ENCODE measurements around the gene AAGAB.

The AAGAB gene

DNA sequence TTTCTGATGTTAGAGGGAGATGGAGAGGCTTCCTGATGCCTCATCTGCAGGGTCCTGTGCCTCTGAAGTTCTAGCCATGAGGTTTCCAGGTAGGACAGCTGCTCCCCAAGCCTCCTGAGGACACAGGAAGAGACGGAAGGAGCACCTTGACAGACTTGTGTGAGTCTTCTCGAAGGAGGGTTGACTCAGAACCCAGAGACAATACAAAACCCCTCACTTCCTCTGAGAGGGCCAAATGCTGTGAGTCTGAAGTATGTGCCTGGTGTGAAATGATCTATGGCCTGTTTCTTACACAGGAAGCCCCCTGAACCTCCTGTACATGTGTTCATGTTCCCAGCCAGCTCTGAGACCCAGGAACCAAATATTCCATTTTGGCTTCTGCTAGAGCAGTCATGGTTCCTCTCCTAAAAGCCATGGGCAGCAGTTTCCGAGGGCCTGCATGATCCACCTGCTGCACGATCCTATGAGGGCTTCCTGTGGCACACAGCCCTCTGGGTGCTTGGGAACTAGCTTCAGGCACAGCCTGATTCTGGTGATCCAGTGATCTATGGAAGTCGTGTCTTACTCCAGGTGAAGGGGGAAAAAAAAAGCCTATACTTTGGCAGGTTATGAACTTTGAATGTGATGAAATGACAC is 62.2 kb downstream of the AAGAB start:
- ATAC-seq: no peak
- H3K4me3 Mint-ChIP-seq: no peak overlapping the region
- no peaks in the 10 kb centered on the region for H3K27me3 Mint-ChIP-seq
- no peak overlapping the region for H3K27ac Mint-ChIP-seq
- H3K36me3 Mint-ChIP-seq (ENCODE audit: low read depth): peaks cover 28% of the 10 kb centered on the region
- no peaks in the 10 kb centered on the region for H3K4me1 Mint-ChIP-seq
- no peaks in the 10 kb centered on the region for H3K9me3 Mint-ChIP-seq
- no peak for DNase-seq

GRCh38 chr15:67190813-67191212 is 63.6 kb downstream of the AAGAB start:
- H3K9me3 Mint-ChIP-seq: no peaks in the 10 kb centered on the region
- H3K27me3 Mint-ChIP-seq: no peaks in the 10 kb centered on the region
- H3K4me3 Mint-ChIP-seq: no peak overlapping the region
- peaks cover 18% of the 10 kb centered on the region for H3K36me3 Mint-ChIP-seq (ENCODE audit: low read depth)
- H3K4me1 Mint-ChIP-seq: peaks cover 10% of the 10 kb centered on the region
- no peak overlapping the region for H3K27ac Mint-ChIP-seq
- no peak for DNase-seq
- no peak for ATAC-seq

GRCh38 chr15:67190326-67190725 is 64.1 kb downstream of the AAGAB start:
- Mint-ChIP-seq H3K27me3 (no peaks in the 10 kb centered on the region), H3K4me1 (peaks cover 15% of the 10 kb centered on the region), H3K4me3 (no peak overlapping the region), H3K36me3 (ENCODE audit: low read depth) (peaks cover 16% of the 10 kb centered on the region), H3K27ac (no peak overlapping the region), H3K9me3 (no peaks in the 10 kb centered on the region)
- no peak for DNase-seq
- no peak for ATAC-seq

DNA sequence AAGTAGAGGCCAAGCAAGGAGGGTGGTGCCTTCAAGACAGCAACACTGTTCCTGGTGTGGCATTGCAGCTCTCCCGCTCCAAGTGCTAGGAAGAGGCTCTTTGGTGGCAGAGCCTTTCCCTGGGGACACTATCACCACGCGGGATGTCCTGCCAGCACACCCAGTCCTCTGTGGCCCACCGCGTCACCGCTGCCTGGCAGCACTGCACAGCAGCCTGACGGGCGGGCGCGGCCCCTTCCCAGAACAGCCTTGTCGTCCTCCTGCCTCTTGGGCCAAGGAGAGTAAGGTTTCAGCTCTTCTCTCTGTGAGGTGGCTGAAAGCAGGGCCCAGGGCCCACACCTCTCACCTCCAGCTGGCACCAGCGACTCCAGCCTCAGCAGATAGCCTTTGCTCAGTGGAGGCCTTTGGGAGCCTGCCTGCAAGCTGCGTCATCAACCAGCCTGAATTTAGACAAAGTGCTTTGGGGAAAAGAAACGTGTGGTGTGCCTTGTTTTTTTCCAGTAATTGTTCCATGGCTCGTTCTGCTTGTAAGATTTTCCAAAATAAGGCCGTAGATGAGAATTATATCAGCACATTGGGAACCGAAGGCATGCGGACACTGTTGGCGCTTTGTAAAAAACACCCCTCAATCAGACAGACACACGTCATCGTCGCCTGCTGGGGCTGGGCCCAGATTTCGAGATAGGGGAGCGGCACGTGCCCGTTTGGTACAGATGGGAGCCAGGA is 65.0 kb downstream of the AAGAB start:
- Mint-ChIP-seq H3K4me3 (no peak overlapping the region), H3K36me3 (ENCODE audit: low read depth) (peaks cover 12% of the 10 kb centered on the region), H3K9me3 (no peaks in the 10 kb centered on the region), H3K4me1 (peaks cover 18% of the 10 kb centered on the region), H3K27ac (no peak overlapping the region), H3K27me3 (no peaks in the 10 kb centered on the region)
- no peak for ATAC-seq
- no peak for DNase-seq

GRCh38 chr15:67188551-67189218 is 65.8 kb downstream of the AAGAB start:
- Mint-ChIP-seq H3K4me1 (peaks cover 18% of the 10 kb centered on the region), H3K27me3 (no peaks in the 10 kb centered on the region), H3K27ac (no peak overlapping the region), H3K4me3 (no peak overlapping the region), H3K36me3 (ENCODE audit: low read depth) (peaks cover 9% of the 10 kb centered on the region), H3K9me3 (no peaks in the 10 kb centered on the region)
- no peak for DNase-seq
- ATAC-seq: no peak

GRCh38 chr15:67187351-67187854 is 67.1 kb downstream of the AAGAB start:
- no peak overlapping the region for H3K27ac Mint-ChIP-seq
- DNase-seq (no peak), ATAC-seq (no peak)
- peaks cover 8% of the 10 kb centered on the region for H3K36me3 Mint-ChIP-seq (ENCODE audit: low read depth)
- peaks cover 18% of the 10 kb centered on the region for H3K4me1 Mint-ChIP-seq
- no peak overlapping the region for H3K4me3 Mint-ChIP-seq
- no peaks in the 10 kb centered on the region for H3K9me3 Mint-ChIP-seq
- no peaks in the 10 kb centered on the region for H3K27me3 Mint-ChIP-seq

DNA sequence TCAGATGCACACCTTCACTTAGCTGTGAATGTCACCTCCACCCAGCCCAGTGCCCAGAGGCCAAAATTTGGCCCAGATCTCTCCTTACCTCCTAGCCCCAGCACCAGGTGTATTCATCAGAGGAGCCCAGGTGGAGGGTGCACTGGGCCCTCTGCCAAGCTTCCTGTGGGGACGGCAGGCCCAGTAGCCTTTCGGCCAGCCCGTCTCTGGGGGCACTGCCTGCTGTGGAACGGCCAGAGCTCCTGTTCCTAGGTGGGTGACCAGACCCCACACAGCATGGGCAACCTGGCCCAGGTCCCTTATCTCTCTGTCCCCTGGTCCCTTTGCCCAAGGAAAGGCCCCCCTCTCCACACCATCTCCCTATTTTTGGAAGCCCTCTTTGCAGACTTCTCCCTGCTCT is 67.8 kb downstream of the AAGAB start:
- H3K9me3 Mint-ChIP-seq: no peaks in the 10 kb centered on the region
- ATAC-seq (no peak), DNase-seq (no peak)
- no peak overlapping the region for H3K4me3 Mint-ChIP-seq
- H3K27ac Mint-ChIP-seq: no peak overlapping the region
- no peaks in the 10 kb centered on the region for H3K27me3 Mint-ChIP-seq
- H3K36me3 Mint-ChIP-seq (ENCODE audit: low read depth): peaks cover 8% of the 10 kb centered on the region
- H3K4me1 Mint-ChIP-seq: peaks cover 18% of the 10 kb centered on the region

GRCh38 chr15:67186226-67186649 is 68.2 kb downstream of the AAGAB start:
- no peak overlapping the region for H3K4me3 Mint-ChIP-seq
- H3K36me3 Mint-ChIP-seq (ENCODE audit: low read depth): peaks cover 8% of the 10 kb centered on the region
- no peaks in the 10 kb centered on the region for H3K27me3 Mint-ChIP-seq
- peak overlapping the region; percentile 42 for H3K27ac Mint-ChIP-seq
- DNase-seq (no peak), ATAC-seq (no peak)
- no peaks in the 10 kb centered on the region for H3K9me3 Mint-ChIP-seq
- H3K4me1 Mint-ChIP-seq: peaks cover 18% of the 10 kb centered on the region

GRCh38 chr15:67185621-67186225 is 68.7 kb downstream of the AAGAB start:
- Mint-ChIP-seq H3K9me3 (no peaks in the 10 kb centered on the region), H3K27me3 (no peaks in the 10 kb centered on the region), H3K27ac (peak overlapping the region; percentile 52), H3K4me3 (no peak overlapping the region), H3K4me1 (peaks cover 18% of the 10 kb centered on the region), H3K36me3 (ENCODE audit: low read depth) (peaks cover 5% of the 10 kb centered on the region)
- ATAC-seq (peak; percentile 67), DNase-seq (peak; percentile 30)

GRCh38 chr15:67185051-67185450 is 69.4 kb downstream of the AAGAB start:
- Mint-ChIP-seq H3K4me3 (no peak overlapping the region), H3K4me1 (peaks cover 18% of the 10 kb centered on the region), H3K9me3 (no peaks in the 10 kb centered on the region), H3K27me3 (no peaks in the 10 kb centered on the region), H3K36me3 (ENCODE audit: low read depth) (peaks cover 5% of the 10 kb centered on the region), H3K27ac (peak overlapping the region; percentile 52)
- DNase-seq (no peak), ATAC-seq (no peak)

GRCh38 chr15:67184208-67184925 is 70.1 kb downstream of the AAGAB start:
- H3K36me3 Mint-ChIP-seq (ENCODE audit: low read depth): peaks cover 5% of the 10 kb centered on the region

DNA sequence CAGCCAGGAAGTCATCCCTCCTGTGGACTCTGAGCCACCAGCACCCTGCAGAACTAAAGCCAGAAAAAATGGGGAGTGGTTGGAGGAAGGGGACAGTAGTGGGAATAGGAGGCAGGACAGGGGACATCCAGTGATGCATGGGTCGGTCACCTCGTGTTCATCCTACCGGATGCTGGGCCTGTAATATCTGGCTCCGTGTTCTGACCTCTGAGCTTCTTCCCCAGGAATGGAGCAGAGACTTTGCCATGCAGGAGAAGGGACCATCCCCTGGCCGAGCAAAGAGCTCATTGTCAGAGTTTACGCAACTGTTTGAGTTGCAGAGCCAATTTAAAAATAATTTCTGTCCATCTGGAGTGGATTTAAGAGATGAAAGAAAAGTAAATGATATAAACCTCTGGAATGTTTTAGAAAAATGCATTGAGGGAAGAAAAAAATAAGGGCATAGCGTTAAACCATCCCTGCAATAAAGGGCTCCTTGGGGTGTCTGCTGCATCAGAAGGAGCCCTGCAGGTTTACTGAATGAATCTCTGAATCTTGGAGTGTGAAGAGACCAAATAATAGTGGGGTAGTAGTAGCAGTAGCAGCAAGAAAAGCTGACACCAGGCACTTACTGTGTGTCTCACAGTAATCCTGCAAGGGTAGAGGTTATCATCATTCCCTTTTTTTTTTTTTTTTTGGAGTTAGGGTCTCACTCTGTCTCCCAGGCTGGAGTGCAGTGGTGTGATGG is 70.9 kb downstream of the AAGAB start:
- H3K4me1 Mint-ChIP-seq: peaks cover 18% of the 10 kb centered on the region
- peaks cover 3% of the 10 kb centered on the region for H3K36me3 Mint-ChIP-seq (ENCODE audit: low read depth)
- H3K9me3 Mint-ChIP-seq: no peaks in the 10 kb centered on the region
- no peak overlapping the region for H3K4me3 Mint-ChIP-seq
- H3K27me3 Mint-ChIP-seq: no peaks in the 10 kb centered on the region
- DNase-seq: no peak
- no peak overlapping the region for H3K27ac Mint-ChIP-seq
- no peak for ATAC-seq

More at GRCh38 chr15:67184208-67184925, 70.1 kb downstream of the AAGAB start:
- no peak overlapping the region for H3K4me3 Mint-ChIP-seq
- H3K27me3 Mint-ChIP-seq: no peaks in the 10 kb centered on the region
- H3K9me3 Mint-ChIP-seq: no peaks in the 10 kb centered on the region
- DNase-seq (no peak), ATAC-seq (no peak)
- no peak overlapping the region for H3K27ac Mint-ChIP-seq
- peaks cover 18% of the 10 kb centered on the region for H3K4me1 Mint-ChIP-seq

DNA sequence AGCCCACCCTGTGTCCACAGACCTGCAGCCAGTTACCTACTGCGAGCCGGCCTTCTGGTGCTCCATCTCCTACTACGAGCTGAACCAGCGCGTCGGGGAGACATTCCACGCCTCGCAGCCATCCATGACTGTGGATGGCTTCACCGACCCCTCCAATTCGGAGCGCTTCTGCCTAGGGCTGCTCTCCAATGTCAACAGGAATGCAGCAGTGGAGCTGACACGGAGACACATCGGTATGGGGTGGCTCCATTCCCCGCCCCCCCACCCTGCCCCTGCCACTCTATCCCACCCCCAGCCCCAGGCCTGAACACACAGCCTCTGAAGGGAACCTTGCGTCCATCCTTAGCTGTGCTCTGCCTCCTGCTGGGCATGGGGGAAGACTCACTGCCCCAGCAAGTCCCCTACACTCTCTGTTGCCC is 73.2 kb downstream of the AAGAB start:
- H3K4me3 Mint-ChIP-seq: no peak overlapping the region
- H3K9me3 Mint-ChIP-seq: no peaks in the 10 kb centered on the region
- H3K27me3 Mint-ChIP-seq: no peaks in the 10 kb centered on the region
- H3K36me3 Mint-ChIP-seq (ENCODE audit: low read depth): peaks cover 3% of the 10 kb centered on the region
- peaks cover 21% of the 10 kb centered on the region for H3K4me1 Mint-ChIP-seq
- ATAC-seq: no peak
- DNase-seq: no peak
- H3K27ac Mint-ChIP-seq: no peak overlapping the region
